NCI-H69 (cell line): Measurements from ENCODE around the gene DENND1A.
"Not testable (repeated sequence)": the region's sequence is repeated elsewhere in the genome, so short reads cannot be mapped to it uniquely, and the experiment has no call there.

Experiments used
- DNase-seq: peaks from one replicate; lab custom pipeline; 2025; lab: John Stamatoyannopoulos, UW

Gene DENND1A

GRCh38 chr9:123948286-123948685 lies 18.4 kb upstream of the DENND1A start:
- DNase-seq, result peak; percentile 35

GRCh38 chr9:123947326-123947725 lies 17.4 kb upstream of the DENND1A start:
- no peak for DNase-seq

- DNase-seq, result no peak
Observed at GRCh38 chr9:123946101-123946821, 16.3 kb upstream of the DENND1A start.

- no peak for DNase-seq
Observed at GRCh38 chr9:123945532-123945931, 15.6 kb upstream of the DENND1A start.

GRCh38 chr9:123944464-123944863 lies 14.5 kb upstream of the DENND1A start:
- DNase-seq, result not testable (repeated sequence)

- no peak for DNase-seq
Observed at GRCh38 chr9:123943671-123944070, 13.7 kb upstream of the DENND1A start.

- DNase-seq, result no peak
Observed at GRCh38 chr9:123942542-123942941, 12.6 kb upstream of the DENND1A start.

GRCh38 chr9:123941524-123942070 lies 11.7 kb upstream of the DENND1A start:
- no peak for DNase-seq

- DNase-seq, result no peak
Observed at GRCh38 chr9:123940721-123941523, 11.0 kb upstream of the DENND1A start.

- DNase-seq, result no peak
Observed at GRCh38 chr9:123938401-123938800, 8.5 kb upstream of the DENND1A start.

- DNase-seq, result not testable (repeated sequence)
Observed at GRCh38 chr9:123936575-123936974, 6.6 kb upstream of the DENND1A start.

GRCh38 chr9:123933440-123934212 lies 3.7 kb upstream of the DENND1A start:
- peak; percentile 13 for DNase-seq

GRCh38 chr9:123929177-123929869 lies 603 bp downstream of the DENND1A start:
- DNase-seq, result peak; percentile 61

- no peak for DNase-seq
Observed at GRCh38 chr9:123928533-123929176, 1.3 kb downstream of the DENND1A start.

- DNase-seq, result peak; percentile 22
Observed at GRCh38 chr9:123927625-123928532, 2.0 kb downstream of the DENND1A start.

GRCh38 chr9:123926941-123927340 lies 3.0 kb downstream of the DENND1A start:
- DNase-seq, result no peak

- no peak for DNase-seq
Observed at GRCh38 chr9:123925819-123926218, 4.1 kb downstream of the DENND1A start.

GRCh38 chr9:123925161-123925560 lies 4.8 kb downstream of the DENND1A start:
- DNase-seq, result no peak

GRCh38 chr9:123924727-123925126 lies 5.2 kb downstream of the DENND1A start:
- DNase-seq, result no peak

GRCh38 chr9:123923884-123924283 lies 6.0 kb downstream of the DENND1A start:
- no peak for DNase-seq
